Stimulated activated effector memory CD8-positive, alpha-beta T cell treated with anti-CD3 and anti-CD28 coated beads, Interleukin-12 subunit alpha, Interleukin-12 subunit beta, amount 100 ng/mL, for 72 hours (primary cell): Measurements from ENCODE around the gene KLF6.

Experiments used
- ATAC-seq: fragments of 150-1000 bp; cut with Tn5 transposase; 2 replicates; pipeline ENCODE4 v1.10.0; 2021
- DNase-seq, 2 donors: peaks; one replicate each; pipeline ENCODE4 v3.0.0; 2021 to 2022; ENCODE audit warnings: low spot score in 2 of 2
- H3K27ac Mint-ChIP-seq: one replicate; pipeline ENCODE4 v1.8.0; 2022; ENCODE audit warnings: mild to moderate bottlenecking, mixed read lengths
- H3K36me3 Mint-ChIP-seq: one replicate; pipeline ENCODE4 v1.8.0; 2022; ENCODE audit warnings: mild to moderate bottlenecking, mixed read lengths
- H3K4me1 Mint-ChIP-seq: one replicate; pipeline ENCODE4 v1.8.0; 2022; ENCODE audit warnings: mixed read lengths
- H3K4me3 Mint-ChIP-seq: one replicate; pipeline ENCODE4 v1.8.0; 2022; ENCODE audit warnings: mild to moderate bottlenecking, mixed read lengths
- H3K9me3 Mint-ChIP-seq: one replicate; pipeline ENCODE4 v1.8.0; 2022; ENCODE audit warnings: mixed read lengths

The KLF6 gene

GRCh38 chr10:3820255-3820654 lies 35.2 kb upstream of the KLF6 start:
- H3K4me3 Mint-ChIP-seq, result no peak overlapping the region
- ATAC-seq, result no peak
- H3K9me3 Mint-ChIP-seq, result no peaks in the 10 kb centered on the region
- peaks cover 5% of the 10 kb centered on the region for H3K36me3 Mint-ChIP-seq
- H3K4me1 Mint-ChIP-seq, result peaks cover 23% of the 10 kb centered on the region
- no peak overlapping the region for H3K27ac Mint-ChIP-seq
- no peak for DNase-seq

DNA sequence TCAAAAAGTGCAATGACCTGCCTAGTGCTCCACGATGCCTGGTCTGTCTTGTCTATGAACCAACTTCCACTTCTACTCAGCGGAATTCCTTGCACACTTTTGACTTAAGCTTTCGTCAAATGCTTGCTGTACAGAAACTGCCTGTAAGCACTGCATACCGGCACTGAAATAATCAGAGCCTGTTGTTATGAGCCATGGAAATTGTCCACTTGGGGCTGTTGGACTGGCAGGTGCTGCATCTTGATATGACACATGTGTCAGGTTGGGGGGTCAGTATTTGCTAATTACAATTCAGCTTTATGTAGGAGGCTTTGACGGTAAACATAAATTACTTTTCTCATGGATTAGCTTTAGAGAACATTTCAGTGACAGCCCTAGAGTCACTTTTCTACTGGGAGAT lies 32.0 kb upstream of the KLF6 start:
- Mint-ChIP-seq H3K4me3 (no peak overlapping the region), H3K27ac (no peak overlapping the region), H3K9me3 (no peaks in the 10 kb centered on the region), H3K4me1 (peaks cover 50% of the 10 kb centered on the region), H3K36me3 (peaks cover 5% of the 10 kb centered on the region)
- DNase-seq (no peak), ATAC-seq (no peak)

- Mint-ChIP-seq H3K9me3 (no peaks in the 10 kb centered on the region), H3K36me3 (peaks cover 17% of the 10 kb centered on the region), H3K4me3 (peak overlapping the region; percentile 23), H3K27ac (no peak overlapping the region), H3K4me1 (peaks cover 60% of the 10 kb centered on the region)
- ATAC-seq (no peak), DNase-seq (peak in 1 of 2 donors; percentile 46)
Measured at GRCh38 chr10:3814838-3815220, 29.8 kb upstream of the KLF6 start.

GRCh38 chr10:3813986-3814837 lies 29.2 kb upstream of the KLF6 start:
- peak overlapping the region; percentile 23 for H3K4me3 Mint-ChIP-seq
- peak overlapping the region; percentile 30 for H3K27ac Mint-ChIP-seq

DNA sequence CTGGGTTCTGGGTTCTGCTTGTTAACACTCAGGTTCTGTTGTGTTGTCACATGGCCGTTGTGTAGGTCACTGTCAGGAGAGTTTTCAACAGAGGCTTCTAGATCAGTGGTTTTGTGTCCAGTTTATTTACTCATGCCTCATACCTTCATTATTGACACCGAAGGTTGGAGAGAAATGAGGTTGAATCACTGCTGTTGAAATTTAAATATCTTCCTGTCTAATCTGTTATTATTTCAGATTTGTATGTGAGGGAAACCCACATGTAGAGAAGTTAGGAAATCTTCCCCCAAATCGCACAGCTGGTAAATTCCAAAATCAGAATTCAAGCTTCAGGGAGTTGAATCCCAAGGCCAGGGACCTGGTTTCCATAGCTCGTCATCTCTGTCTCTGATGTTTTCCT lies 28.3 kb upstream of the KLF6 start:
- Mint-ChIP-seq H3K9me3 (no peaks in the 10 kb centered on the region), H3K27ac (peak overlapping the region; percentile 30), H3K4me3 (peak overlapping the region; percentile 4), H3K4me1 (peaks cover 75% of the 10 kb centered on the region), H3K36me3 (peaks cover 21% of the 10 kb centered on the region)
- DNase-seq (peak in 1 of 2 donors; percentile 40), ATAC-seq (no peak)

More at GRCh38 chr10:3813986-3814837, 29.2 kb upstream of the KLF6 start:
- peaks cover 21% of the 10 kb centered on the region for H3K36me3 Mint-ChIP-seq
- ATAC-seq (no peak), DNase-seq (peak in 1 of 2 donors; percentile 46)
- H3K4me1 Mint-ChIP-seq, result peaks cover 66% of the 10 kb centered on the region
- H3K9me3 Mint-ChIP-seq, result no peaks in the 10 kb centered on the region

DNA sequence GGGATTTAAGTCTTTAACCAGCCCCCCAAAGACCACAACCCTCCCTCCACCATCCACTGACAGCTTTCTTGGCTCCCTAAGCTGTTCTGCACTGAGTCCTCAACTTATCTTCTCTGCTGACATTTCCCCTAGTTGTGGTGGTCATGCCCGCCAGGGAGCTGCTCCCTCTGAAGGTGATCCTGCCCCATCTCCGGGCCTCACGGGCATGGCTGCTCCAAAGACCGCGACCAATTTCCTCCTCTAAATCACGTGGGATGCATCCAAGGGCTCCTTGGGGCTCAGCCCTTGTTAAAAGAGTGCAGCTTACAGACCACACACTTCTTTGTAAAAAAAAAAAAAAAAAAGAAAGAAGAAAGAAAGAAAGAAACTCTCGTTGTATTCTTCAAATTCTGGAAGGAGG lies 27.1 kb upstream of the KLF6 start:
- H3K4me1 Mint-ChIP-seq, result peaks cover 70% of the 10 kb centered on the region
- H3K9me3 Mint-ChIP-seq, result no peaks in the 10 kb centered on the region
- H3K27ac Mint-ChIP-seq, result no peak overlapping the region
- peaks cover 21% of the 10 kb centered on the region for H3K36me3 Mint-ChIP-seq
- H3K4me3 Mint-ChIP-seq, result no peak overlapping the region
- no peak for ATAC-seq
- DNase-seq, result peak in 1 of 2 donors; percentile 49

- ATAC-seq, result peak; percentile 69
- no peaks in the 10 kb centered on the region for H3K9me3 Mint-ChIP-seq
- DNase-seq, result peak; percentile 36 to 81
- H3K4me1 Mint-ChIP-seq, result peaks cover 70% of the 10 kb centered on the region
- H3K4me3 Mint-ChIP-seq, result no peak overlapping the region
- peaks cover 27% of the 10 kb centered on the region for H3K36me3 Mint-ChIP-seq
- H3K27ac Mint-ChIP-seq, result no peak overlapping the region
Measured at GRCh38 chr10:3811291-3811870, 26.4 kb upstream of the KLF6 start.

DNA sequence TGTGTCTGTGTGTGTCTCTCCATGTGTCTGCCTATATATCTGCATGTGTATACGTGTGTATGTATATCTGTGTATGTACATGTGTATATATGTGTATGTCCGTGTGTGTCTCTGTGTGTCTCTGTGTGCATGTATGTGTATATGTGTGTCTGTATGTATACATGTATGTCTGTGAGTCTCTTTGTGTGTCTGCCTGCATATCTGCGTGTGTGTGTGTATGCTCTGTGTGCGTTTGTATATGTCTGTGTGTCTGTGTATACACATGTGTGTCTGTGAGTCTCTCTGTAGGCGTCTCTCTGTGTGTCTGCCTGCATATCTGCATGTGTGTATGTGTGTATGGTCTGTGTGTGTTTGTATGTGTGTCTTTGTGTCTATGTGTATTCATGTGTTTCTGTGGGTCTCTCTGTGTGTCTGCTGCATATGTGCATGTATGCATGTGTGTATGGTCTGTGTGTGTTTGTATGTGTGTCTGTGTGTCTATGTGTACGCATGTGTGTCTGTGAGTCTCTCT lies 23.7 kb upstream of the KLF6 start:
- DNase-seq (no peak), ATAC-seq (no peak)
- H3K4me1 Mint-ChIP-seq, result peaks cover 51% of the 10 kb centered on the region
- H3K4me3 Mint-ChIP-seq, result no peak overlapping the region
- H3K36me3 Mint-ChIP-seq, result peaks cover 53% of the 10 kb centered on the region
- no peak overlapping the region for H3K27ac Mint-ChIP-seq
- H3K9me3 Mint-ChIP-seq, result no peaks in the 10 kb centered on the region

- Mint-ChIP-seq H3K4me3 (no peak overlapping the region), H3K27ac (no peak overlapping the region), H3K36me3 (peaks cover 58% of the 10 kb centered on the region), H3K9me3 (no peaks in the 10 kb centered on the region), H3K4me1 (peaks cover 44% of the 10 kb centered on the region)
- ATAC-seq, result no peak
- DNase-seq, result no peak
Measured at GRCh38 chr10:3807928-3808496, 23.0 kb upstream of the KLF6 start.

DNA sequence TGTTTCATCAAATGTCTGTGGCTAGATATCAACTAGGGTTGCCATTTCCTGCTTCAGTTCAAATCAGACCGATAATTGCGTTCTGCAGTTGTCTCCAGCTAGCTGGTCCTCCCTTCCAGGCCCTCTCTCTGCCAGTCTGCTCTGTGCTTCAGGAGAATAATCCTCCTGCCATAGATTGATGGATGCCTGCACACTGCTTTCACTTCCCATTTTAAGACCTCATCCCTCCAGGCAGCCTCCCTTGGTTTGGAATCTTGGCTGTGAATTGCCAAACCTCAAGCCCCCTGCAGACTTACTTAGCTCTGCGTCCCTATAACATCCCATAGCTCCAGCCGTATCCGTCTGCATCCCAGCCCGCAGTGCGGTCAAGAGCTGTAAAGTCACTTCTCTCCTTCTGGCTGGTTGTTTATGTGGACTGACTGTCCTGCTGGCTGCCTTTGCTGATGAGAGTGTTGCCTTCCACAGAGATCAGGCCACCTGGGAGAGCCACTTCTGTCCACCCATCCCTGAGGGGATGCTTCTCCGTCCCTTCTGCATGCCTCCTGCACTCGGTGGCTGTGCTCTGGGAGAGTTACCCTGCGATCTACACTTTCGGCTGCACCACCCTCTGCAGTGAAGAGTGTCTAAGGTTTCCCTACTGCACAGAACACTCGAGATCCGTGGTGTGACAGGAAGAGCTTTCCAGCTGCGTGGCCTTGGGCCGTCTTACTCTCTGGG lies 22.4 kb upstream of the KLF6 start:
- DNase-seq, result no peak

DNA sequence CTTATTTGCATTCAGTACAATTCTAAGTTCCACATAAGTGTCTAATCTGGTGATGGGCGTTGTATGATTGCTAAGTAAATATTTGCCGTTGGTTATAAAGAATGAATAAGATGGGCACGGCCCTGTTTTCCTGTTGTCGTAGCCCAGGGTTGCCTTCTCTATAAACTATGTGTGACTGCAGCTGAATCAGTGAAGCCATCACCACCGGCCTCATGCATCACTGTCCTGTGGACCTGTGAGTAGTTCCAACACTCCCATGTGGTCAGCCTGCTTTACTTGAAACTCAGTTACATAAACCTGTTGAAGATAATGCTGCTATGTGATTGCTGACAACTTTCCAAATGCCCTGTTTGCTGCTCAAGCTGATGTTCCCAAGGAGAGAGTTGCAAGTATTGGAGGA lies 21.6 kb upstream of the KLF6 start:
- Mint-ChIP-seq H3K4me1 (peaks cover 32% of the 10 kb centered on the region), H3K27ac (no peak overlapping the region), H3K9me3 (no peaks in the 10 kb centered on the region), H3K4me3 (no peak overlapping the region), H3K36me3 (peaks cover 58% of the 10 kb centered on the region)
- DNase-seq (no peak), ATAC-seq (peak; percentile 35)

More for the DNA sequence above, 22.4 kb upstream of the KLF6 start:
- ATAC-seq, result no peak
- Mint-ChIP-seq H3K4me1 (peaks cover 40% of the 10 kb centered on the region), H3K27ac (no peak overlapping the region), H3K9me3 (no peaks in the 10 kb centered on the region), H3K36me3 (peaks cover 58% of the 10 kb centered on the region), H3K4me3 (no peak overlapping the region)

- ATAC-seq (no peak), DNase-seq (peak in 1 of 2 donors; percentile 79)
- peaks cover 27% of the 10 kb centered on the region for H3K4me1 Mint-ChIP-seq
- H3K4me3 Mint-ChIP-seq, result no peak overlapping the region
- H3K9me3 Mint-ChIP-seq, result no peaks in the 10 kb centered on the region
- H3K27ac Mint-ChIP-seq, result no peak overlapping the region
- peaks cover 52% of the 10 kb centered on the region for H3K36me3 Mint-ChIP-seq
Measured at GRCh38 chr10:3805791-3806461, 20.9 kb upstream of the KLF6 start.

GRCh38 chr10:3805201-3805790 lies 20.3 kb upstream of the KLF6 start:
- H3K4me3 Mint-ChIP-seq, result no peak overlapping the region
- H3K27ac Mint-ChIP-seq, result no peak overlapping the region
- peak in 1 of 2 donors; percentile 75 for DNase-seq
- H3K36me3 Mint-ChIP-seq, result peaks cover 46% of the 10 kb centered on the region
- peaks cover 23% of the 10 kb centered on the region for H3K4me1 Mint-ChIP-seq
- peak; percentile 59 for ATAC-seq
- H3K9me3 Mint-ChIP-seq, result no peaks in the 10 kb centered on the region

DNA sequence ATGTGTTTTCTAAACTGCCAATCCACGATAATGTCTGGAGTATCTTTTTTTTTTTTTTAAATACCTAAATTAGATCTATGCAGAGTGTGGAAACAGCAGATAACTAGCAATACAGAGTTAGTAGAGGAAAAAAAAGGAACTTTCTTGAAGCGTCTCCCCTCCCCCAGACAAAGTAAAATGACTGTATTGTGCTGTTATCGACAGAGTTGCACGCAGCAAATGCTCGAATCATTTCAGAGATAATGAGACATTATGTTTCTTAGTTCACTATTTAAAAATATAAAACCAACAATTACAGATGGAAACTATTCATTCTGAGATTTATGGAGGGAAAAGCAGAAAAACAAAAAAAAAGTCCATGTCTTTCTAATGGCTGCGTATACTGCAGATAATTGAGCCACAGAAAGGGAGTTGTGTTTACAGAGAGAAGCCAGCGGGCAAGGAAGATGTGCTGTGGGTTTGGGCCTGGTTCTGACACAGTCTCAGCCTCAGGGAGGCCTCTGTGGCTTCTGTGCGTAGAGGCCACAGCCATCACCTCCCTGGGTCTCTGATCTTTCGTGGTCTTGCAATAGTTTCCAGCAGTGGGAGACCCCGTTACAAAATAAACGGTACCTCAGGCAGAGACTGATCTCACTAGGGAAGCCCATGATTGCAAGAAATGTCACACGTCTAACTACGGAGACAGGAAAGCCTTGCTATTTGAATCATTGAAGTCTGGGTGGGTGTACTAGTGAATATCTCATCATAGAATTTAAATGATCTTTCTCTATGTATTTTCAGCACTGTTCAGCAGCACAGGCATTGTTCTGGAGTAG lies 19.1 kb upstream of the KLF6 start:
- Mint-ChIP-seq H3K27ac (no peak overlapping the region), H3K9me3 (no peaks in the 10 kb centered on the region), H3K36me3 (peaks cover 37% of the 10 kb centered on the region), H3K4me1 (peaks cover 23% of the 10 kb centered on the region), H3K4me3 (no peak overlapping the region)
- DNase-seq (peak; percentile 53 to 86), ATAC-seq (peak; percentile 73)
